ACC112 (cell line): ENCODE data around the gene GEMIN7.

ENCODE experiments used
- H2AFZ ChIP-seq: fragments of 200-600 bp; sonication (generic); one replicate; pipeline ENCODE4 v1.6.0; 2017; ENCODE audit warnings: antibody characterized with exemption, low read length; ENCODE audit not compliant: unreplicated experiment
- H3K27ac ChIP-seq: fragments of 200-600 bp; sonication (generic); 2 replicates; pipeline ENCODE4 v1.5.1; 2014; ENCODE audit warnings: low read depth, mild to moderate bottlenecking, antibody characterized with exemption, low read length, moderate library complexity
- H3K27me3 ChIP-seq: fragments of 200-600 bp; sonication (generic); 2 replicates; pipeline ENCODE4 v1.6.1; 2014; ENCODE audit warnings: mild to moderate bottlenecking, antibody characterized with exemption, low read length, moderate library complexity, mixed read lengths; ENCODE audit not compliant: insufficient read depth
- H3K36me3 ChIP-seq: fragments of 200-600 bp; sonication (generic); 2 replicates; pipeline ENCODE4 v1.6.1; 2016; ENCODE audit warnings: mild to moderate bottlenecking, antibody characterized with exemption, low read length, moderate library complexity, mixed read lengths; ENCODE audit not compliant: insufficient read depth
- H3K4me1 ChIP-seq: fragments of 200-600 bp; sonication (generic); one replicate; pipeline ENCODE4 v1.6.1; 2016; ENCODE audit warnings: low read length, mixed read lengths; ENCODE audit not compliant: insufficient read depth, unreplicated experiment, control insufficient read depth
- H3K4me3 ChIP-seq: fragments of 200-600 bp; sonication (generic); 2 replicates; pipeline ENCODE4 v1.5.1; 2014; ENCODE audit warnings: mild to moderate bottlenecking, low read depth, low read length
- H3K79me2 ChIP-seq: fragments of 200-600 bp; sonication (generic); one replicate; pipeline ENCODE4 v1.6.0; 2016; ENCODE audit warnings: low read length; ENCODE audit not compliant: control insufficient read depth, unreplicated experiment, insufficient read depth

The GEMIN7 gene

DNA sequence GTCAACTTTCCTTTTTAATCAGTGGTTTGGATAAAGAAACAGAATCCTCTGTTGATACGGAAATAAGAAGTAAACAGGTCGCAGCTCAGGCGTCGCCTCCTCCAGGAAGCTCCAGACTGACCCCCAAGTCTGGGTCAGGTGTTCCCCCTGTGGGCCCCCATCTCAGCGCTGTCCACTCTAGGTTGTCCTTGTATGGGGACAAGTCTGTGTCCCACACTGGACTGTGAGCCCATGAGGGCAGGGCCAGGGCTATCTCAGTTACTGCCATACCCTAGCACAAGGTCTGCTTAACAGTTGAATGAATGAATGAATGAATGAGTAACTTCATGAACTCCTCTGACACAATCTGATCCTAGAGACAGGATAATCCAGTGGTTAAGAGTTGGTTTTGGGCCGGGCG lies 32.7 kb upstream of the GEMIN7 start:
- H3K4me1 ChIP-seq: no peaks in the 10 kb centered on the region
- H3K27me3 ChIP-seq: no peaks in the 10 kb centered on the region
- no peak overlapping the region for H3K4me3 ChIP-seq
- H3K36me3 ChIP-seq: 0 out of 2 replicates have a peak, but pooled peaks cover 3% of the 10 kb centered on the region
- no peak overlapping the region for H3K27ac ChIP-seq
- no peak overlapping the region for H2AFZ ChIP-seq
- peaks cover 64% of the 10 kb centered on the region for H3K79me2 ChIP-seq

DNA sequence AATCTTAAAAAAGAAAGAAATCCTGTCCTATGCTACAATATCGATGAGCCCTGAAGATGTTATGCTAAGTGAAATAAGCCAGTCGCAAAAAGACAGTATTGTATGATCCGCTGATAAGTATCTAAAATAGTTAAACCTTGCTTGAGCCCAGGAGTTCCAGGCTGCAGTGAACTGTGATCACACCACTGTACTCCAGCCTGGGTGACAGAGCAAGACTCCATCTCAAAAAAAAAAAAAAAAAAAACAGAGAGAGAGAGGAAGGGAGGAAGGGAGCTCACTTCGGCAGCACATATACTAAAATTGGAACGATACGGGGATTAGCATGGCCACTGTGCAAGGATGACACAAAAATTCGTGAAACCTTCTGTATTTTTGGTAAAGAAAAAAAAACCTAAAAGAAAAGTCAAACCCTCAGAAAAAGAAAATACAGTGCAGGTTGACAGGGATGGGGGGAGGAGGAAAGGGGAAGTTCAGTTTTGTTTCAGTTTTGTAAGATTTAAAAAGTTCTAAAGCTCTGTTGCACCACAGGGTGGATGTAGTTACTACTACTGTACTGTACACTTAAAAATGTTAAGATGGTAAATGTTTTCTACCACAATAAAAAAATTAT lies 31.8 kb upstream of the GEMIN7 start:
- Histone ChIP-seq H3K27me3 (no peaks in the 10 kb centered on the region), H3K4me3 (no peak overlapping the region), H2AFZ (no peak overlapping the region), H3K4me1 (no peaks in the 10 kb centered on the region), H3K36me3 (no peaks in the 10 kb centered on the region), H3K27ac (no peak overlapping the region), H3K79me2 (peaks cover 56% of the 10 kb centered on the region)

DNA sequence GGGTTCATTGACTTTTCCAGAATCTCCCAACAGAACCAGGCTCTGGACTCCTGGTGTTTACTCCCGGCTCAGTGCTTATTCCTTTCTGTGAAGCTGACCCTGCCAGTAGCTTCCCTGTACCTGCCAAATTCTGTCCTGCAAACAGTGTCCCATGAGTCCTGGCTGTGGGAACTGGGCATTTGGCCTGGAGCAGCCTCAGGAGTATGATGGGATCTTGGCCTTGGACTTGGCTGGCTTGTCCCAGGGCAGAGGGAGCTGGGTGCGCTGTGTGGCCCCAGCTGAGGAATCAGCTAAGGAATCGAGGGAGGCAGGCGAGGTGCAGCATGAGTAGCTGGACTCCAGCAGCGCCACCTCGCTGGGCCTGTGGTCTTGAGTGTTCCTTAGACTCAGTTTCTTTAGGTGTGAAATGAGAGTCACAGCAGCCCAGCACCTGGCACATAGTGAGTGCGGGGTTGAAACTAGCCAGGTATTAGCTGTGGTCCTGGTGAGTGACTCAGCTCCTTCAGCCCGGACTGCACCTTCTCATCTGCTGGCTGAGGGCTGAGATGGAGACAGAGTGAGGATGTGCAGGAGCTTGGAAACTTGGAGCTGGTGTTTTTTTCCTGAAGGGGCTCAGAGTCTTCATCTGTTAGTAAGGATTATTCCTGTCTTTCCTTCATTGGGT lies 29.9 kb upstream of the GEMIN7 start:
- no peak overlapping the region for H2AFZ ChIP-seq
- no peaks in the 10 kb centered on the region for H3K36me3 ChIP-seq
- no peaks in the 10 kb centered on the region for H3K27me3 ChIP-seq
- peaks cover 48% of the 10 kb centered on the region for H3K79me2 ChIP-seq
- H3K4me1 ChIP-seq: no peaks in the 10 kb centered on the region
- no peak overlapping the region for H3K4me3 ChIP-seq
- H3K27ac ChIP-seq: no peak overlapping the region

DNA sequence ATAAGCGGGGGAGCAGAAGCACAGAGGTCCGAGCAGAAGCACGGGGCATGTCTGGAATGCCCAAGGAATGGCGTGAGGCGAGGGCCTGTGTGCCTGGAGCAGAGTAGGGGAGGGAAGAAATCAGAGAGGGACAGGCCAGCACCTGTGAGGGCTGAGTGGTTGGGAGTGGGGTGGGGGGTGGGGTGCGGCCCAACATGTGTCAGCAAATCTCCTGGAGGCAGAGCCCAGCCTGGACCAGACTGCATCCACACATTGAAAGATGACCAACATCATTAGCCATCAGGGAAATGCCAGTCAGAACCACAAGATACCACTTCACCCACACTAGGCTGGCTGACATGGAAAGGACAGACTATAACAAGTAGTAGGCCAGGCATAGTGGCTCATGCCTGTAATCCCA lies 29.0 kb upstream of the GEMIN7 start:
- no peak overlapping the region for H3K27ac ChIP-seq
- H3K27me3 ChIP-seq: no peaks in the 10 kb centered on the region
- H3K4me3 ChIP-seq: no peak overlapping the region
- peaks cover 40% of the 10 kb centered on the region for H3K79me2 ChIP-seq
- H3K36me3 ChIP-seq: no peaks in the 10 kb centered on the region
- no peak overlapping the region for H2AFZ ChIP-seq
- no peaks in the 10 kb centered on the region for H3K4me1 ChIP-seq

DNA sequence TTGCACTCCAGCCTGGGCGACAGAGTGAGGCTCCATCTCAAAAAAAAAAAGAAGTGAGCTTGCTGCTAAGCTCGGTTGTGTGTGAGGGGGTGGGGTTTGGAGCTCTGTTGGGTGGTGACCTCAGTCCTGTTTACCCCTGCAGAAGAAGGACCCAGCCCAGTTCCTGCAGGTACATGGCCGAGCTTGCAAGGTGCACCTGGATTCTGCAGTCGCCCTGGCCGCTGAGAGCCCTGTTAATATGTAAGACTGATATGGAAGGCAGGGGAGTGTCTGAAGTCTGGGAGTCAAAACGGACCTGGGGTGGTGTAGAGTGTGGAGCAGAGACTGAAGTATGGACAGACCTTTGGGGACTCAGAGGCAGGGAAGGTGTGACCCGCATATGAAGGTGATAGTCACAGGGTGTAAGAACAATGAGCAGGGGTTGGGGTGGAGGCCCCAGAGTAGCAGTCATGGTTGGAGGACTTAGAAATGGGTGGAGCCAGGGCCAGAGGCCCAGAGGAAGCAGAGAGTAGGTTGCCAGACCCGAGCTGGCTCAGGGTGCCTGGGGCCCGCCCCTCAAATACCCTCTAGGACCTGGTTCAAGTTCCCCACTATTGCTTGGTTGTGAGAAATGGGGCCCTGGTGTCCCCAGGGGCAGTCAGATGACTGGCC lies 27.0 kb upstream of the GEMIN7 start:
- Histone ChIP-seq H3K36me3 (no peaks in the 10 kb centered on the region), H3K27me3 (no peaks in the 10 kb centered on the region), H3K4me1 (no peaks in the 10 kb centered on the region), H3K27ac (no peak overlapping the region), H3K79me2 (peaks cover 21% of the 10 kb centered on the region), H2AFZ (no peak overlapping the region), H3K4me3 (no peak overlapping the region)

DNA sequence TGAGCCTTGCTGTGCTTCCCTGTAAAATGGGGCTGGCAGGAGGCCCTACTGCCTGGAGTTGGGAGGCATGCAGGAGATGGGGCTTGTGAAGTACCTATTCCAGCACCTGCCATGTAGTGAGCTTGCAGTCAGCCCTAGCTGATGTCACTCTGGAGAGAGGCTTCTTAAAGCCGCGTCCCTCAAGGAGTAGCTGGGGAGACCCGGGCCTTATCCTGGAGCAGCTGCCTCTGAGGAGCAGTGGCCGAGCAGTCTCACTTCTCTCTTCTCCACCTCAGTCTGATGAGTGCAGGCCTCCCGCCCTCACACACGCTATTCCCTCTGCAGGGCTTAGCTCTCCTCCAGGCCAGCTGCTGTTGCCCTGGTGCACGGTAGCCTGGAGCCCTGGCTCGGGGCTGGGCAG lies 22.2 kb upstream of the GEMIN7 start:
- no peaks in the 10 kb centered on the region for H3K27me3 ChIP-seq
- peaks cover 6% of the 10 kb centered on the region for H3K4me1 ChIP-seq
- no peak overlapping the region for H3K4me3 ChIP-seq
- H3K27ac ChIP-seq: no peak overlapping the region
- no peaks in the 10 kb centered on the region; the same call in 1 of the 2 replicates for H3K36me3 ChIP-seq
- no peaks in the 10 kb centered on the region for H3K79me2 ChIP-seq
- no peak overlapping the region for H2AFZ ChIP-seq

DNA sequence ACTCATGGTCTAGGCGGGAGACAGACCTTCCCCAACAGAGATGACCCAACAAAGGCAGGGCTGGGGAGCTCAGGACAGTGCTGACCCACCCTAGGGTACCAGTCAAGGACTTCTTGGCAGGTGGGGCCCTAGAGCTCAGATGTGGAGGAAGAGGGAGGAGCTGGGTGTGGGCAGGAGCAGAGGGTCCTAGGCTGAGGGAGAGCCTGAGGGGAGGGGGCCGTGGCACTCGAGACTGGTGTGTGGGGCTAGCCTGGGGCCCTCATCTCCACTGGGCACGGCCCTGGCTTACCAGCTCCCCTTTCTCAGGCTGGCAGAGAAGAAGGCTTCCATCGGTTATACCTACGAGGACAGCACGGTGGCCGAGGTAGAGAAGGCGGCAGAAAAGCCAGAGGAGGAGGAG lies 21.6 kb upstream of the GEMIN7 start:
- Histone ChIP-seq H2AFZ (no peak overlapping the region), H3K27ac (no peak overlapping the region), H3K79me2 (no peaks in the 10 kb centered on the region), H3K4me3 (no peak overlapping the region), H3K4me1 (peaks cover 6% of the 10 kb centered on the region), H3K36me3 (no peaks in the 10 kb centered on the region; the same call in 1 of the 2 replicates), H3K27me3 (no peaks in the 10 kb centered on the region)

DNA sequence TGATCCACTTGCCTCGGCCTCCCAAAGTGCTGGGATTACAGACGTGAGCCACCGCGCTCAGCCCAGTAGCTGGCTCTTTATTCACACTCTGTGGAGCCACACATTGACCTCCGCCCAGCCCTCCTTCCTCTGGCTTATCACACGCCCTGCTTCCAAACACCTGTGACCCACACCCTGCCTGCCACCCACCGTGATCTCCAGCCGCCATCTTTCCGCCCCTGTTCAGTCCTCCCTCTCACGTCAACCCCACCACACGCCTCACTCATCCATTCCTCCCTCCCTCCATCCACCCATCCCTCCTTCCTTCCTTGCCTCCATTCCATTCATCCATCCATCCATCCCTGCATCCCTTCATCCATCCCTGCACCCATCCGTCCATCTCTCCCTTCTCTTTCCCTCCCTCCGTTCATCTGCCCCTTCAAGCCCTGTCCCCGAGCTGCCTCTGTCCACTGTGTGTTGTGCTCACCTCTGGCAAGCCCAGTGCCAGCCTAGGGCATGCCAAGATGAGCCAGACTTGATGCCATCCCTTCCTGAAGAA lies 20.4 kb upstream of the GEMIN7 start:
- Histone ChIP-seq H2AFZ (no peak overlapping the region), H3K4me3 (no peak overlapping the region), H3K27me3 (no peaks in the 10 kb centered on the region), H3K36me3 (no peaks in the 10 kb centered on the region; the same call in 1 of the 2 replicates), H3K27ac (no peak overlapping the region), H3K79me2 (no peaks in the 10 kb centered on the region), H3K4me1 (peaks cover 6% of the 10 kb centered on the region)

DNA sequence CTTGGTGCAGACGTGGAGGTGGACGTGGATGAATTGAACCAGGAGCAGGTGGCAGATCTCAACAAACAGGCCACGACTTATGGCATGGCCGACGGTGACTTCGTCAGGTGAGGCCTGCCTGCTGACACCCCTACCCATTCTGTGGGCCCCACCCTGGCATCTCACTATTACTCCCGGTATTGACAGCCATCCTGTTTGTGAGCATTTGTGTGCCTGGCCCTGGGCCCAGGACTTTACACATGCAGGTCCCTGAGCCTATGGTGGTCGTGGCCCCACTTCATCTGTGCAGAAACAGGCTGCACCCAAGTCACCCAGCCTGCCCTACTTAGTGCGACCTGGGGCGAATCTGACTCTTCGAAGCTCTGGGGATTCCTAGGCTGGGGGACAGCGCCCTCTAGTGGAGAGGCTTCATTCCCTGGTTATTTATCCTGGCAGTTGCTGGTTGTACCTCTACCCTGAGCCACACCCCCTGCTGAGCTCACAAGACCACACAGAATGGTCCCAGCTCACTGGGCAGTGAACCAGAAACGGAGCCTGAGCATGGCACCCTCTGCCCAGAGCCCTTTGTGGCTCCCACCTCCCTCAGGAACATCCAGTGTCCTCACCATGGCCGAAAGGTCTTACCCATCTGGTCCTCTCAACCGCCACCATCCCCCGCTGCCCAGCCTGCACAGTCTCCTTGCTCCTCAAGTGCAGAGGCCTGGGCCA lies 19.6 kb upstream of the GEMIN7 start:
- Histone ChIP-seq H3K4me3 (no peak overlapping the region), H3K27ac (no peak overlapping the region), H3K79me2 (no peaks in the 10 kb centered on the region), H3K4me1 (peaks cover 6% of the 10 kb centered on the region), H3K36me3 (no peaks in the 10 kb centered on the region; the same call in 1 of the 2 replicates), H2AFZ (no peak overlapping the region), H3K27me3 (no peaks in the 10 kb centered on the region)

DNA sequence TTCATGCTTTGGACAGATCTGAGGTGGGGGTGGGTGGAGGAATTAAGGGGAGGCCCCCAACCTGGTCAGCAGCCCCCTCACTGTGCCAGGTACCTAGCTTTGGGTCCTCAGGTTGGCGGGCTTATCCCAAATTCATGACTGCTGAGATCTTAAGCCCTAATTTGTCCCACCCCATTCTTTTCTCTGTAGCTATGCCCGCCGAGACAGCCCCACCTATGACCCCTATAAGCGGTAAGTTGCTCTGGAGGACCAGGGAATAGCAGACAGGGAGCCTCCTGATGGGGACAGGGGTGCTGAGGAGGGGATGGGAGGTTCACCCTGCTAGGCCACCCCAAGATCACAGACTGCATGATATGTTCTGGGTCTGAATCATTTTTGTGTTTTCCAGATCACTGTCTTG lies 17.1 kb upstream of the GEMIN7 start:
- Histone ChIP-seq H3K4me1 (peaks cover 6% of the 10 kb centered on the region), H3K36me3 (no peaks in the 10 kb centered on the region; the same call in 1 of the 2 replicates), H3K4me3 (no peak overlapping the region), H2AFZ (no peak overlapping the region), H3K27ac (no peak overlapping the region), H3K27me3 (no peaks in the 10 kb centered on the region), H3K79me2 (no peaks in the 10 kb centered on the region)
